Stimulated activated CD4-positive, alpha-beta T cell treated with anti-CD3 and anti-CD28 coated beads, Interleukin-15, amount 100 ng/mL, for 24 hours (primary cell): Measurements from ENCODE around the gene UBE2J2.
A peak's percentile ranks its signal among the peaks of the same experiment; 100 is the strongest.
"Not testable (repeated sequence)": the region's sequence is repeated elsewhere in the genome, so short reads cannot be mapped to it uniquely, and the experiment has no call there.

Experiments used
- DNase-seq: peaks from one replicate; pipeline ENCODE4 v3.0.0-alpha.2; 2020

Gene UBE2J2

GRCh38 chr1:1273512-1274298 lies at the start of gene UBE2J2:
TSS of gene UBE2J2 (minus strand) at chr1:1273854. CDS start at chr1:1267992, 5,862 bp downstream.
- DNase-seq: peak; percentile 97

GRCh38 chr1:1322952-1323351 lies 49.3 kb upstream of the UBE2J2 start:
- DNase-seq: no peak

- no peak for DNase-seq
These were observed 48.8 kb upstream of the UBE2J2 start for GRCh38 chr1:1322418-1322817.

GRCh38 chr1:1321477-1321876 lies 47.8 kb upstream of the UBE2J2 start:
- DNase-seq: no peak

DNA sequence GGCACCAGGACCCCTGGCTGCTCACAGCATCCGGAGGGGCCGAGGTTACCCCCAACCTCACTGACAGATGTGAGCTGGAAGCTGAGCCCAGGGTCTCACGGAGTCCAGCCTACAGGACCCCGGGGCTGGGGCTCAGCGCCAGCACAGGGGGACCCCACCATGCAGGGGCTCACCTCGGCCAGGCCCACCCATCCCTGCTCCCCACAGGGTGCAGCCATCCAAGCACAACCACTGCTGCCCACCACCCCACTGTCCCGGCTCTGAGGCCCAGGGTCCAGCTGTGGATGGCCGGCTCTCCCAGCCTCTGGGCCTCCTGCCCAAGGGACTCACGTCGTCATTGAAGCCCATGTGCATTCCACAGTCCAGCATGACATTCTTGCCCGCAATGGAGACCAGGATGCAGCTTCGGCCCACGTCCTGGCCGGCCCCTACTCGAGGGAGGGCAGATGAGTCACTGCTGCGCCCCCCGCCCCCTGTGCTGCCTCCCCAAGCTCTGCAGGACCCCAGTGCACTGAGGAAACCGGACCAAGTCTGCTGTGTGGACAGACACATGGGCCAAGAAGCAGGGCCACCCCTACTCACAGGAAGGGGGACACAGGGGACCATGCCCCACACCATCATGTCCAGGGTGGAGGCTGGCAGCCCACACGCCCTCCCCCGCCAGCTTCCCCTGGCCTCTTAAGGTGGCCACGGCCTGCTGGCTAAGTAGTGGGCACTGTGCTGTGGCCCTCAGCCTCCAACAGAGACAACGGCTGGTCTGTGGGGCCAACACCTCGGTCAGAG lies 47.2 kb upstream of the UBE2J2 start:
- DNase-seq: no peak

GRCh38 chr1:1319646-1319941 lies 45.9 kb upstream of the UBE2J2 start:
- no peak for DNase-seq

- no peak for DNase-seq
These were observed 45.4 kb upstream of the UBE2J2 start for GRCh38 chr1:1318777-1319645.

DNA sequence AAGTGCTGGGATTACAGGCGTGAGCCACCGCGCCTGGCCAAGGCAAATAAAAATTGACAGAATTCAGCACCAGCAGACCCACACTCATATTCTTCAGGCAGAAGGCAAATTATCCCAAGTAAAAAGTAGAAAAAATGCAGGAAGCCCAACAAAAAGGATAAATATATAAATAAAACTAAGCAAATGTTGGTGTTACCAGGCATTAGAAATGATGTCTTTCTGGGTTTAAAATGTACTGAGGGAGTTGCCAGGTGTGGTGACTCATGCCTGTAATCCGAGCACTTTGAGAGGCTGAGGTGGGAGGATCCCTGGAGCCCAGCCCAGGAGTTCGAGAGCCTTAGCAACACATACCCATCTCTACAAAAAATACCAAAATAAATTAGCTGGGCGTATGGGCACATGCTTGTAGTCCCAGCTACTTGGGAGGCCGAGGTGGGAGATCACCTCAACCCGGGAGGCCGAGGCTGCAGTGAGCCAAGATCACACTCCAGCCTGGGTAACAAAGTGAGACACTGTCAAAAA lies 44.5 kb upstream of the UBE2J2 start:
- no peak for DNase-seq

DNA sequence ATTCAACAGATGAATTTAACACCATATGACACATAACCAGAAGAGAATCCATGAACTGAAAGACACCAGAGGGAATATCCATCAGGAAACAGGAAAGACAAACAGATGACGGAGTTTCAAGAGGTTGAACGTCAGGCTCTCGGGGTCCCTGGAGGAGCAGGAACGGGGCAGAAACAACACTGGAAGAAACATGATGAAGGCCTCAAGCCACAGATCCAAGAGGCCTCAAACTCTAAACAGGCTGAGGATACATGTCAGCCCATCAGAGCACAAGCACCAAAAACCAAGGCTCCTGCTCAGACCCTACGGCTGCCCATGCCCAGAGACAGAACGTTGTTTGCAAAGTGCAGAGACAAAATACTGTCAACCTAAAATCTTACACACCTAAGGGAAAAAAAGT lies 43.8 kb upstream of the UBE2J2 start:
- DNase-seq: no peak

GRCh38 chr1:1316199-1316598 lies 42.5 kb upstream of the UBE2J2 start:
- not testable (repeated sequence) for DNase-seq

GRCh38 chr1:1315435-1315954 lies 41.8 kb upstream of the UBE2J2 start:
- DNase-seq: no peak

DNA sequence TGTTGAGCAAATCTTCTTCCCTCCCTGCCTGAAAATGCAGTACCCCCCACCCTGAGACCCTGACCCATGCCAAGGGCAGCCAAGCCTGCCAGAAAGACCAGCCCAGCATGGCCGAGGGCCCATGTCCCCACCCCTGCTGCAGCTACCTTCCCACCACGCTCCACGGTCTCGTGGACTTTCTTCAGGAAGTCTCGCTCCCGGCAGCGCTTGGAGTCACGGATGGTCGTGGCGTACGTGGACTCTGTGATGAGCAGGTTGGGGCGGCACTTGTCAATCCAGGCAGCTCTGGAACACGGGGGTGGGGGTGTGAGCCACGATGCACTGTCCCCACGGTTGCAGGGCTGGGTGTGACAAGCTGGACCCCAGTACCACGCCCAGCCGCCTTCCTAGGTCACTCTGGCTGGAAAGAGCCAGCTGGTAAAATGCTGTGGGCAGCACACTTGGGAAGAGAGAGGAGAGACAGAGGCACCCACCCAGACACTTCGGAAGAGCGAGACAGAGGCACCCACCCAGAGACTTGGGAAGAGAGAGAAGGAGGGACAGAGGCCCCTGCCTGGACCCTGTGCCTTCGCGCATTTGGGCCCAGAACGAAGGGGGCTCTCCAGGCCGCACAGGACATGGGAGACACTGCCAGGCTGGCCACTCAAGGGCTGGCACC lies 41.2 kb upstream of the UBE2J2 start:
- no peak for DNase-seq

DNA sequence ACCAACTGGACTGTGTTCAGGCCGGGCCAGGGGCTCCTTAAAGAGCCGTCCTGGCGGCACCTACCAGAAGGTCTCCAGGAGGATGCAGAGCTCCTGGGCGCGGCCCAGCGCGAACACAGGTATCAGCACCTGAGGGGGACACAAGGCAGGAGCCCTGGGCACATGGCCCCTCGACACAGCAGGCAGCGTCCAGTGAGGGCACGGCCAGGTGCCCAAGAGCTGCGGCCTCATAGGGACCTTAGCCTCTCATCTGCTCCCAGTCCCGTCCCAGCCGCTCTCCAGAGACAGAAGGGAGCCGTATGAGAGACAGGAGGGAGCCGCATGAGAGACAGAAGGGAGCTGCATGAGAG lies 40.6 kb upstream of the UBE2J2 start:
- no peak for DNase-seq

DNA sequence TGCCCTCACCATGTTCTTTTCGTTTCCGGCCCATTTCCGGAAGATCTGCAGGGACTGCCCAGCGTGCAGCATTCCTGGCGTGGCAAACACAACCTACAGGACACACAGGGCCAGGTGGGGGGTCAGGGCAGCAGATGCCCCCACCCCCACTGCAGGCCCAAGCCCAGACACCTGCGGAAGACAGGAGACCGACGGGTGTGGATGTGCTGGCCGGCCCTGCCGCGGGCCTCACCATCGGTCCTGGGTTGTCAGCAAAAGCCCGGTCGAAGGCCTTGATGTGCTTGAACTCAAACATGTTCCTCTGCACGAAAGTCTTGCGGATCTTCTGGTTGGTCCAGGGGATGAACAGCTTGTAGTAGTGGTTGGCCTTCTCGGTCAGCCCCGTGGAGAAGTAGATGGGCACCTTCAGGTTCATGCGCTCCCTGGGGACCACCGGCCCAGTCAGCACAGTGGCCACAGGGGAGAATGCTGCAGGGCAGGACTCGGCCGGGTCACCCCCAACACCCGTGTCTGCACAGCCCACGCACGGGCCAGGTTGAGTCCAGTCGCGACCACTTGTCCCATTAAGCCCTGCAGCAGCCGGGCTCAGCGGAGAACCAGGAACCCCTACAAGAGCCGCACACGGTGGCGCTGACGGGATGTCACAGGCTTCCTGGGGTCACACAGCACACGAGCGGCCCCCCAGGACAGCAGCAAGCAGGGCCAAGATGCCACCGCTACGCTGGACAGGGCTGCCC lies 40.0 kb upstream of the UBE2J2 start:
- DNase-seq: no peak

DNA sequence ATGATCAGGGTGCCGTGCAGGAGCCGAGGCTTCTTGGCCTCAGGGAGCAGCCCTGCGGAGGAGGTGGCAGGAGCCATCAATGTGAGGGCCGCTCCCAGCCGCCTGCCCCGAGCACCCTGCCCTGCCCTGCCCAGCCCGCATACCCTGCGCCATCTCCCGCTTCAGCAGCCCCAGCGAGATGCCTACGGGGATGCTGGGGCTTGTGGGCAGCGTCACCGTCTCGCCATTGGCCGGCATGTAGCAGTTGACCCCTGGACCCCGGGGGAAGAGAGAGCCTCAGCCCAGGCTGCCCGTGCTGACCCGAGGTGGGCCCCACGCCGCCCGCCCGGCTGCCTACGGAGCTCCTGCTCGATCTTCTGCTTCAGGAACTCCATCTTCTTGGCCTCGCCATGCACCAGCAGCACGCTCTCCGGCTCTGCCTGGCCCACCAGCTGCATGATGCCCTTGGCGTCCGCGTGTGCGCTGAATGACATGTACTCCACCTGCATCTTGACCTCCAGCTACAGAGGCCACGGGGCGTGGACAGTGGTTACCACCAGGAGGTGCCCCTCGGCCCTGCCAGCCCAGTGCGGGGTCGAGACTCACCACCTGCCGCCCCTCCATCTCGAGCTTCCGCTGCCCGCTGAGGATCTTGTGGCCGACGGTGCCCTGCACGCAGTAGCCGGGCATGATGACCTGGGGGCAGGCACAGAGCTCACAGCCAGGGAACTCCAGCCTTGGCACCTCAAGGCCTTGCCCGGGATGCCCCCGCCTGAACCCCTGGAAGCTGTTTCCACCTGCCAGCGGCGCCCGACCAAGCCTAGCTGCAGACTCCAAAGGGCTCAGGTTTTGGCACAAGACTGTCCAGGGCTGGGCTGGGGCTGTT lies 39.0 kb upstream of the UBE2J2 start:
- DNase-seq: no peak

DNA sequence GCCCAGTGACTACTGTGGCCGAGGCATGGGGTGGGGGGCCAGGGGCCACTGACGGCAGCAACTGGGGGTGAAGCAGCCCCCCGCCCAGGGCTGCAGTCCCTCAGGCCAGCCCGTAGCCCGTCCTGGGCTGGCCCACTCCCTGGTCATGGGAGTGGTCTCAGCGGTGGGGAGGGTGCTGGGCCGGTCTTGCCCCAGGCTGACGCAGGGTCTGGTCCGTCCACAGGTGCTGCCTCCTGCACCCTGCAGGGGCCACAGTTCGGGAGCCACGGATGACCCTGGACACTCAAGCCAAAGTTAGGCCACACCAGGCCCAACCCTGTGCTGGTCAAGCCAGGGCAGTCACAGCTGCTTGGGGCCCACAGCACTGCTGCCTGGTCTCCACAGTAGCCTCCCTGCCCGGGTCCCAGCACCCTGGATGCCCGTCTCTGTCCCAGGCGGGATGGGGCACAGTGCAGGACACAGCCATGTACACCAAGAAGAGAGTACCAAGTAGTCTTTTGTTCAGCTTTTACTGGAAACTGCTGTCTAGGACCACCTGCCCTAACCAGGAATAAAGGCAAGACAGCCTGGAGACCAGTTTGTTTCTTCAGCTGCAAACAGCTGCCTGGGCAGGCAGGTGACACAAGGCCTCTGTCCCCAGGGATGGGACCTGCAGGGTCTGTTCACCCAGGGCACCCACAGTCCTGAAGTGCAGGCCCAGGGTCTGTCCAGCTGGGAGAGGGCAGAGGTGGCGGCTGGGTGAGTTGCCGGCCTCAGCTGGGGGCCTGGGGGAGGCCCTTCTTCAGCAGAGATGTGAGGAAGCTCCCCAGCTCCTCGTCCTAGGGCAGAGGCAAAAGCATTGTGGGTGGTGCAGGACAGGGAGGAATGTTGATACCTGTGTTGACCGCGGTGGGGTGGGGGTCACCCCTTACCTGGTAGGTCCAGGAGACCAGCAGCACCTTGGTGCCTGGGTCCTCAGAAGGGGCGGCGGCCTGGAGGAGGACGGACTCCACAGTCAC lies 37.8 kb upstream of the UBE2J2 start:
- DNase-seq: no peak

DNA sequence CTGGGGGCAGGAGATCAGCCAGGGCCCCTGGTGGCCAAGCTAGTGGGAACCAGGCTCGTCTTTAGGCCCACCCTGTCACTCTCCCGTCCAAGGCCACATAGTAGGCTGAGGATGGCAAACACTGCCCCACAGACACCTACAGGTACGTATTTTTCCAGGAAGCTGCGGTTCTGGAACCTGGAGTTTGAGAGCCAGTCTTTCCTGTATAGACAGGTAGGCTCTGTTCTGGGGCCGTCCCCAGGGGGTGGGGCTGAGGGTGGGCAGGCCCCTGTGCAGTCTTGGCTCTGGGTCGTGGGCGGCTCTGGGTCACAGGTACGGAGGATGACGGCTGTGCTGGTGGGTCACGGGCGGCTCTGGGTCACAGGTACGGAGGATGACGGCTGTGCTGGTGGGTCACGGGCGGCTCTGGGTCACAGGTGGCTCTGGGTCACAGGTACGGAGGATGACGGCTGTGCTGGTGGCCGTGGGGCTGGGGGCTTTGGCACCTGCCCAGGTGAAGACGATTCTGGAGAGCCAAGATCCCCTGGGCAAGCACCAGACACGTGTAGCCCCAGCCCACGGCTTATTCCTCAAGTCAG lies 36.9 kb upstream of the UBE2J2 start:
- no peak for DNase-seq

GRCh38 chr1:1310109-1310385 lies 36.4 kb upstream of the UBE2J2 start:
- no peak for DNase-seq
